GM12801 (cell line): ENCODE measurements around the gene NCDN.

ENCODE experiments used
- CTCF ChIP-seq: IDR thresholded peaks from one replicate; pipeline ENCODE4 v1.5.1; 2011; ENCODE audit warnings: control low read depth; ENCODE audit not compliant: insufficient read length; ENCODE audit errors: extremely low read depth

Gene NCDN

GRCh38 chr1:35557611-35558373, at the start of gene NCDN:
Gene NCDN (plus strand): TSS chr1:35557799. CDS start chr1:35558191, 392 bp downstream.
- TF ChIP-seq CTCF, result no peak

GRCh38 chr1:35507947-35508346, 49.7 kb upstream of the NCDN start:
- TF ChIP-seq CTCF, result no peak

GRCh38 chr1:35509558-35509957, 48.0 kb upstream of the NCDN start:
- no peak for TF ChIP-seq CTCF

- TF ChIP-seq CTCF, result no peak
Observed at GRCh38 chr1:35511305-35511704, 46.3 kb upstream of the NCDN start.

GRCh38 chr1:35518183-35518582, 39.4 kb upstream of the NCDN start:
- no peak for TF ChIP-seq CTCF

GRCh38 chr1:35519432-35519831, 38.2 kb upstream of the NCDN start:
- TF ChIP-seq CTCF, result no peak

GRCh38 chr1:35524106-35524505, 33.5 kb upstream of the NCDN start:
- no peak for TF ChIP-seq CTCF
